GM23338 (cell line): ENCODE results near the gene AGBL4. TPM values are rescaled to one million over a fixed set of nuclear protein-coding genes. Genes with fewer than 3 reads are reported as not detected.
A peak's percentile ranks its signal among the peaks of the same experiment; 100 is the strongest.

Experiments used
- ATAC-seq: fragments of 200-7000 bp; cut with Tn5 transposase; 3 replicates; pipeline ENCODE4 v1.9.1; 2020
- DNase-seq: peaks from one replicate; pipeline ENCODE4 v3.0.0-alpha.2; 2015; ENCODE audit warnings: low spot score
- H2AFZ ChIP-seq: fragments of 200-600 bp; sonication (generic); 2 replicates; pipeline ENCODE4 v1.8.0; 2016; ENCODE audit warnings: antibody characterized with exemption, mild to moderate bottlenecking, moderate library complexity
- H3F3A ChIP-seq: fragments of 200-600 bp; sonication (generic); replicated peaks from 2 replicates; pipeline ENCODE4 v1.8.0; 2017; ENCODE audit warnings: antibody characterized with exemption, mixed run types, low read depth
- H3K27ac ChIP-seq: fragments of 200-600 bp; sonication (generic); 2 replicates; pipeline ENCODE4 v1.6.1; 2016; ENCODE audit warnings: low read depth
- H3K27me3 ChIP-seq: fragments of 200-600 bp; sonication (generic); 2 replicates; pipeline ENCODE4 v1.8.0; 2016; ENCODE audit warnings: mild to moderate bottlenecking, mixed run types, moderate library complexity; ENCODE audit not compliant: insufficient read depth
- H3K36me3 ChIP-seq: fragments of 200-600 bp; sonication (generic); 2 replicates; pipeline ENCODE4 v1.8.0; 2016; ENCODE audit warnings: mild to moderate bottlenecking; ENCODE audit not compliant: insufficient read depth
- H3K4me1 ChIP-seq: fragments of 200-600 bp; sonication (generic); 2 replicates; pipeline ENCODE4 v1.8.0; 2016; ENCODE audit warnings: mild to moderate bottlenecking, moderate library complexity; ENCODE audit not compliant: insufficient read depth
- H3K4me2 ChIP-seq: fragments of 200-600 bp; sonication (generic); 2 replicates; pipeline ENCODE4 v1.7.1; 2017; ENCODE audit warnings: mixed run types
- H3K4me3 ChIP-seq: fragments of 200-600 bp; sonication (generic); 2 replicates; pipeline ENCODE4 v1.6.1; 2016; ENCODE audit warnings: mixed run types
- H3K79me2 ChIP-seq: fragments of 200-600 bp; sonication (generic); replicated peaks from 2 replicates; pipeline ENCODE4 v1.8.0; 2017; ENCODE audit warnings: mild to moderate bottlenecking; ENCODE audit not compliant: insufficient read depth
- H3K9me2 ChIP-seq: fragments of 200-600 bp; sonication (generic); 2 replicates; pipeline ENCODE4 v1.8.0; 2017; ENCODE audit not compliant: insufficient read depth
- H4K20me1 ChIP-seq: fragments of 200-600 bp; sonication (generic); replicated peaks from 2 replicates; pipeline ENCODE4 v1.8.0; 2017; ENCODE audit warnings: mild to moderate bottlenecking; ENCODE audit not compliant: insufficient read depth
- H3K27ac Mint-ChIP-seq: 2 replicates; pipeline ENCODE4 v1.8.0; 2020; ENCODE audit warnings: inconsistent platforms, mild to moderate bottlenecking, moderate library complexity, mixed read lengths
- H3K27me3 Mint-ChIP-seq: 3 replicates; pipeline ENCODE4 v1.8.0; 2022; ENCODE audit warnings: low read depth, mild to moderate bottlenecking, moderate library complexity, mixed read lengths, inconsistent platforms; ENCODE audit not compliant: insufficient read depth, poor library complexity
- H3K36me3 Mint-ChIP-seq: 3 replicates; pipeline ENCODE4 v1.8.0; 2021; ENCODE audit warnings: low read depth, mild to moderate bottlenecking, inconsistent platforms, moderate library complexity, mixed read lengths
- H3K4me1 Mint-ChIP-seq: 3 replicates; pipeline ENCODE4 v1.8.0; 2020; ENCODE audit warnings: mild to moderate bottlenecking, inconsistent platforms, mixed read lengths
- H3K4me3 Mint-ChIP-seq: 3 replicates; pipeline ENCODE4 v1.8.0; 2021; ENCODE audit warnings: moderate library complexity, mild to moderate bottlenecking, inconsistent platforms, mixed read lengths
- H3K9me3 Mint-ChIP-seq: 3 replicates; pipeline ENCODE4 v1.8.0; 2020; ENCODE audit warnings: moderate library complexity, mild to moderate bottlenecking, inconsistent platforms, mixed read lengths
- CREB1 ChIP-seq: fragments of 250-450 bp; sonication (Bioruptor Pico); IDR thresholded peaks from 2 replicates; pipeline ENCODE4 v1.5.0; 2020; ENCODE audit warnings: low read depth, mild to moderate bottlenecking, moderate library complexity
- CTCF ChIP-seq, 2 experiments: fragments of 200-600 bp in 1 of 2; sonication (generic) in 1 of 2; conservative IDR thresholded peaks; 2 replicates each; pipeline versions ENCODE4 v1.5.1 to v1.6.1; 2016 to 2017; ENCODE audit warnings: antibody characterized with exemption in 2 of 2, low read depth in 2 of 2, mild to moderate bottlenecking in 2 of 2, moderate library complexity in 1 of 2
- EZH2 ChIP-seq: fragments of 200-600 bp; sonication (generic); IDR thresholded peaks from one replicate; pipeline ENCODE4 v1.8.0; 2017; ENCODE audit warnings: antibody characterized with exemption, mild to moderate bottlenecking, low read depth; ENCODE audit not compliant: unreplicated experiment
- REST ChIP-seq: IDR thresholded peaks from one replicate; pipeline ENCODE4 v1.6.1; 2018; ENCODE audit warnings: antibody characterized with exemption; ENCODE audit not compliant: unreplicated experiment
- ZNF462 ChIP-seq: fragments of 250-450 bp; sonication (Bioruptor Pico); IDR thresholded peaks from 2 replicates; pipeline ENCODE4 v1.5.0; 2020; ENCODE audit warnings: mild to moderate bottlenecking, moderate library complexity
- polyA plus RNA-seq: library from polyadenylated mRNA; unstranded; fragments of >200 nt; fragmentation: Nextera tagmentation; extraction: Ambion mirVana; gene quantifications from 2 replicates; pipeline ENCODE4 v1.2.1, GENCODE V29; 2016
- total RNA-seq: library from RNA; depleted of rRNA; stranded (reverse); fragments of >200 nt; shearing (Covaris generic); gene quantifications from 2 replicates; pipeline ENCODE4 v1.2.3, GENCODE V29; 2014

Gene AGBL4
- total and polyA plus RNA-seq, 2 experiments from 2014 or later, result 0.91 to 1.5 TPM

GRCh38 chr1:48530727-48531351, 1492.9 kb downstream of the AGBL4 start:
- H3K4me3 Mint-ChIP-seq, result no peak overlapping the region
- no peaks in the 10 kb centered on the region for H3K36me3 Mint-ChIP-seq
- Histone ChIP-seq H3K27me3 (no peaks in the 10 kb centered on the region), H3K4me1 (peaks cover 17% of the 10 kb centered on the region), H4K20me1 (no peaks in the 10 kb centered on the region), H3K36me3 (no peaks in the 10 kb centered on the region), H3K79me2 (no peaks in the 10 kb centered on the region), H3K4me3 (no peak overlapping the region), H3F3A (no peaks in the 10 kb centered on the region), H3K4me2 (no peak overlapping the region), H3K27ac (no peak overlapping the region), H2AFZ (no peak overlapping the region), H3K9me2 (no peaks in the 10 kb centered on the region)
- H3K9me3 Mint-ChIP-seq, result no peaks in the 10 kb centered on the region
- ATAC-seq, result peak; percentile 96
- H3K27me3 Mint-ChIP-seq, result peaks cover 3% of the 10 kb centered on the region
- peaks cover 23% of the 10 kb centered on the region for H3K4me1 Mint-ChIP-seq
- DNase-seq, result peak; percentile 98
- 0 out of 2 replicates have a peak, but pooled peaks have one; percentile 29 for TF ChIP-seq CREB1 (CRISPR knock-in tag)
- TF ChIP-seq EZH2, result no peak
- TF ChIP-seq ZNF462 (CRISPR knock-in tag), result peak; percentile 53; the same call in 1 of the 2 replicates
- TF ChIP-seq CTCF (conservative IDR thresholded peaks at IDR 0.05; ENCODE audit: low read depth in 2 of 2), result peak; percentile 96 to 99
- TF ChIP-seq REST, result peak; percentile 99
- no peak overlapping the region for H3K27ac Mint-ChIP-seq
